Activated CD8-positive, alpha-beta memory T cell treated with anti-CD3 and anti-CD28 coated beads, Interleukin-2, amount 50 U/mL, for 24 hours (primary cell): Measurements from ENCODE around the gene HNRNPH2.

ENCODE experiments used
- DNase-seq: peaks from one replicate; pipeline ENCODE4 v3.0.0-alpha.2; 2020; ENCODE audit errors: extremely low read depth

The HNRNPH2 gene

DNA sequence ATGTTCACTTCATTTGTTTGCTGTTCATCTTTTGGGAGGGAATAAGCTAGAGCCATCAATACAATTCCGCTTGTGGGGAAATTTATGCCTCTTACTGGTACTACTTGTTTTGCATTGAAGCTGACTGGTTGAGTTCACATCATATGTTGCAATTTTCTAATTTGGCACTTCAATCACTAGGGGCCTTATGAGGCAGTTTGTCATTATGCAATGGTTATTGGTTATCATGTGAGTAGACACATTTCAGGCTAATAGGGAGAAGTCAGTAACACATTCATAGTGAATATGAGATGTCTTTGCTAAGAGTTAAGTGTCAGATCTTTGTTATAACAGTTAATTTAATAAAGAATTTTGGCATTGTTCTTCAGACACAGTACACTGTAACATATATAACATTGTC is 12.2 kb upstream of the HNRNPH2 start:
- no peak for DNase-seq

DNA sequence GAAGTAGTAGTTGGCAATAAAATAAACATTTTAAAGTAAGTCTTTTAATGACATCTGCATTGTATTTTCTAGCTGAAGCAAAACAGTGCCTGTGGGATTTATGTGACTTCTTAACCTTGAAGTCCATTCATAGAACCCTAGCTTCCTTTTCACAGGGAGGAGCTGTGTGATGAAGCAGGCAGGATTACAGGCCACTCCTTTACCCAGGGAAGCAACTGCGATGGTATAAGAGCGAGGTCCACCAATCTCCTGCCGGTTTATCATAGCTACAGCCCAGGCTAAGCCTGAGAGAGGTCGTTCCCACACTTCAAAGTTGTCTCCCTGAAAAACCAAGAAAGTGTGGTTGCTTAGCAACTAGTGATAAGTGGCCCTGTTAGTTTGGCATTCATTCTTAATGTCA is 10.2 kb upstream of the HNRNPH2 start:
- DNase-seq, result no peak

DNA sequence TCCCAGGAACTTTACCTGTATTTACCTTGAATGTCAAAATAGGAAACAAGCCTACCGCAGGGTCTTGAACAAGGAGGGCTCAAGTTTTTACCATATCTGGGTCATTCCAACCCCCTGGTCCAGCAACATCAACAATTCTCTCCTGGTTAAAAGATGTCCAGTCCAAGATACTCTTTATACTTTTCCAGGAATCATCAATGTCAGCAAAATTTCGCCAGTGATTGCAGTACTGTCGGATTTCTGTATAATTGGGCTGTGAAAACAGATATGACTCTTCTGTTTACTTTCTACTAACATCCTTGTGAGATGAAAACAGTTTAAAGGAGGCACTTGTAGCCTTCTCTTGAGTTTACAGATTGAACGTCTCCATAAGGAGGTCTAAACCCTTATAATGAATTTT is 9.3 kb upstream of the HNRNPH2 start:
- DNase-seq, result no peak

DNA sequence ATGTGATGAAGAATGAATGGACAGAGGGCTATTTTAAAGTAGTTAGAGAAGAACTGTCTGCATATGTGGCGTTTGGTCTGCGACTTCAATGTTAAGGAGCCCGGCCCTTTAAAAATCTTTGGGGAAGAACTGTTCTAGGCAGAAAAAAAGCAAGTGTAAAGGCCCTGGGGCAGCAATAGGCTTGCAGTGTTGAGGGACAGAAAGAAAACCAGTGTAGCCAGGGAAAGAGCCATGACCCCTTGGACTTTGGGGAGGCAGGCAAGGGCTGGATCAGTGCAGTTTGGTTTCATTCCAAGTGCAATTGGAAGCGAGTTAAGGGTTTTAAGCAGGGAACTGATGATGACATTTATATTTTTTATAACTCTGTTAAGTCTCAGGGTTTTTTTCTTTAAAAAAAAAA is 8.2 kb upstream of the HNRNPH2 start:
- no peak for DNase-seq

DNA sequence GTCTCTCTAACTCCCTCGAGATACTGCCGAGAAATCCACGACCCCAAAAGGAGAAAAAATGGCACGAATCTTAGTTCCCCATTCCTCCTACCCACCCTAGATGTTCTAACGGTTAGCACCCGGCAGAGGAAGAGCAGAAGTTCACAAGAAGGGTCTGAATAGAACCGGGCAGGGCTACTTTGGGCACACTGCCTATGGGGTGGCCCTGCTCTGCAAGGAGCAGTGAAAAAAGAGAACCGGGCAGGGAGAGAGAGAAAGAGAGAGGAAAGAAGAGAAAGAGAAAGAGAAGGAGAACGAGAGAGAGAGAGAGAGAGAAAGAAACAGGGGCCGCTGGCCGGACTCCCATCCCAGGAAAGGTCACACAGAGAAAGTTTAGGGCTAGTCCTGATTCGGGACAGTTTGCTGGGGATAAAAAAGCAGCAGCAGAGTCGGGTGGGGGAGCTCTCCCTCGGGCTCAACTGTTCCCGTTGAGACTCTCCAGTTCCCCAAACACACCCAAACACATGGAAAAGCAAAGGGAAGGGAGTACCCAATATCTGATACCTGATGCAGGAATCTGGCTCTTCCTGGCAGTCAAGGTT is 765 bp upstream of the HNRNPH2 start:
- no peak for DNase-seq

DNA sequence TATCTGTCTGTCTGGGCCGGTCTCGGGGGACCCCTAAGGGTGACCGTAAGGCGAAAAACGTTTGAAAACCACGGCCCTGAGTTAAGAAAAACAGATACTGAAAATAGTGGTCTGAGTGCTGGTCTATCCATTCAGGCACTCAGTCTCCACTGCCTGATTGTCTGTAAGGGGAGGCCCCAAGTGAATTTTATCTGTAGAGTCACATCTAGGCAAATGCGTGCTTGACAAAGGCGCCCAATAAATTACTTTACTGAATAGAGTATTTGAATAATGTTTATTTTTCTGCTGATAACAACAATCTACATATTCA is 465 bp downstream of the HNRNPH2 start:
- no peak for DNase-seq

DNA sequence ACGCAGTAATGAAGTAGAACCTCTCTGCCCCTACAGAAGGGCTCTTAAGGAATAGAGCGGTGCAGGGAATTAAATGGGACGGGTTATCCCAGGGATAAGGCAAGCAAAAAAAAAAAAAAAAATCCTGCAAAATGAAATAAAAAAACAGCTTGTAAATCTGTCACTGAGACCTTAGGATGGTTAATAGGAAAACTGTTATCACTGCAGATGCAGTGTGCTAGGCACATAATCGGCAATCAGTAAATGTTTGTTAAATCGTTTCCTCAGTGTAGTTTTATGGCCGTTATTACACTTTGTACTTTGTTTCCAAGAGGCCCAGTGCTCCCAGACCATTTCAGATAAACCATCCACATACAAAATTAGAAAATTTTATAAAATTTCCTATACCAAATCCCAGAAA is 1.0 kb downstream of the HNRNPH2 start:
- DNase-seq, result no peak

DNA sequence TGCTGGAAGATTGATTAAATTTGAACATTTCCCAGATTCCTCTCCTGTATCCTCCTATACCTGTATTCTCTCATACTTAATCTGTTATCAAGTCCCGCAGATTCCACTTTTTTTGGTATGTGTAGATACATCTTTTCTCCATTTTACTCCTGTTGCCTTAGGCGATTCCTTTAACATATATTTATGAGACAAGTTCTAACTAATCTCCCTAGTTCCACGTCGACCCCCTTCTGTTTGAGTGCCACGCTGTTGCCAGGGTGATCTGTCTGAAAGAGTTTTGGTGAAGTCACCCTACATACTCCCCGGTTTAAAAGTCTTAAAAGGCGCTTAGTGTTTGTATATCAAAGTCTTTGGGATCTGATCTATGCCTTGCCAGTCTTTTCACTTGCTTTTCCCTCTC is 2.4 kb downstream of the HNRNPH2 start:
- no peak for DNase-seq

DNA sequence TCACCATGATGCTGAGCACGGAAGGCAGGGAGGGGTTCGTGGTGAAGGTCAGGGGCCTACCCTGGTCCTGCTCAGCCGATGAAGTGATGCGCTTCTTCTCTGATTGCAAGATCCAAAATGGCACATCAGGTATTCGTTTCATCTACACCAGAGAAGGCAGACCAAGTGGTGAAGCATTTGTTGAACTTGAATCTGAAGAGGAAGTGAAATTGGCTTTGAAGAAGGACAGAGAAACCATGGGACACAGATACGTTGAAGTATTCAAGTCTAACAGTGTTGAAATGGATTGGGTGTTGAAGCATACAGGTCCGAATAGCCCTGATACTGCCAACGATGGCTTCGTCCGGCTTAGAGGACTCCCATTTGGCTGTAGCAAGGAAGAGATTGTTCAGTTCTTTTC is 4.0 kb downstream of the HNRNPH2 start:
- no peak for DNase-seq

DNA sequence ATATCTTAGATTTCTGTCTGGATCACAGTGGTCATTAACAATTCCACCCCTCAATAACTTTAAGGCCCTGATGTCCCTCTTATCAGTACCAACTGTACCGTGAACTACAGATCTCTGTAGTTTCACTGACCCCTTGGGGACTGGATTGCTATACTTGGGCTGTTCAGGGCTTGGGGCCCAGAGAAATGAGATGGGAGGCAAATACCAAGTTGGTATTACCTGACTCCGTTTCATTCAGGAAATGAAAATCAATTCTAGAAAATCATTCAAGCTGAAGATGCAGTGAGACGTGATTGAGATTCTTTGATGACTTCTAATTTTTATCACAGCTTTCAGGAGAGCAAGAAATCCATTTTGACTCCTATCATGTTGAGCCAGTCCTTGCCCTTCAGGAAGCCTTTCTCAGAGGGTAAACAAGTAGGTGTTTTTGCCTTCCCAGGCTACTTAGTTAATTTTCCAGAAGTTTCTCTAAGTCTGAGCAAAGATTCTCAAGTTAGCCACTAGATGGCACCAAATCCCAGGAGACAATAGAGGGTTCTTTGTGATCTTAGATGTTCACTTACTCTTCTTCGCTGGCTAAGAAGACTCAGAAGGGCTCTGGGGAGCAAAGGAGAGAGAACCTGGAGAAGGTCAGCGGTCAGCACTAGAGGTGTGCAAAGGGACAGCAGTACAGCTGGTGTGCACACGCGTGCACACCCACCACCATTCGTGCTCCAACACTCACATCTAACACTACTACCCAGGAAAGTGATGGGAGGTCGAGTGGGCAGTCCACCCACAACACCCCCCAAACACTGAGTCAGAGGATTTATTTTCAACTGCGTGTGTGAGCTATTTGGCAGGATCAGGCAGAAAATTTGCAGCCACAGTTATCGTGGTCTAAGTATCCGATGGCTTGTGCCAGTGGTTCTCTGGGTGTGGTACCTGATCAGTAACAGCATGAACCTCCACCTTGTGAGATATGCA is 7.4 kb downstream of the HNRNPH2 start:
- DNase-seq, result no peak

DNA sequence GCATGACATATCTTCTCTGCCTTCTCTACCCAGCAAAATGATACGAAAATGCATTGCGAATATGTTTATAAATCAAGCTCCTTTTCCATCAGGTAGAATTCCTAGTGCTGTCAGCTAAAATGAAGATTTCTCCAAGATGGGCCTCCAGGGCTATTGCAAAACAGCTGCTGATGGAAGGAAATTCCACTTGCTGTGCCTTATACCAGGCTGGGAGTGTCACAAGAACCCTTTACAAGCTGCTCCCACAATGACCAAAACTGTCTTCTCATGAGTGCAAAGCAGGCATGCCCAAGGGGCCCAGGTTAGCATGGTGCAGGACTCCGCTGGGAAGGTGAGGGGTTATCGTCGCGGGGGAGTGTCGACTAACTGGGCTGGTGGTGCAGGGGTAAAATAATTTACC is 8.7 kb downstream of the HNRNPH2 start:
- no peak for DNase-seq

DNA sequence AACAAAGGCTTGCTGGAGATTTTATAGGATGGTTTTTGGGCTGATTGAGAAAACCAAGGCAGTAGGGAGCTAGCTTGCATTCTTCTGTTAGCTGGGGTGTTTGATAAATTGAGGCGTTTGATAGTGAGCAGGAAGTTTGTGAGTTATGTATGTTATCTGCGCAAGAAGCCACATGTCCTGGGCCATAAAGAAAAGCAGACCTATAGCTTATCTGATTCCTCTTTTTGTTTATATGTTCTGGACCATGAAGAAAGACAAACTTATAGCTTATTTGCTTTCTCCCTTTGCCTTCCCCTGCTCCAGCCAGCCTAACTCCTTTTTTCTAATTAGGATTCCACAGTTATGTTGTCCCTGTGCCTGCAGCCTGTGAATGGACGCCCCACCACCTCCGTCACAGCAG is 9.2 kb downstream of the HNRNPH2 start:
- DNase-seq, result no peak

DNA sequence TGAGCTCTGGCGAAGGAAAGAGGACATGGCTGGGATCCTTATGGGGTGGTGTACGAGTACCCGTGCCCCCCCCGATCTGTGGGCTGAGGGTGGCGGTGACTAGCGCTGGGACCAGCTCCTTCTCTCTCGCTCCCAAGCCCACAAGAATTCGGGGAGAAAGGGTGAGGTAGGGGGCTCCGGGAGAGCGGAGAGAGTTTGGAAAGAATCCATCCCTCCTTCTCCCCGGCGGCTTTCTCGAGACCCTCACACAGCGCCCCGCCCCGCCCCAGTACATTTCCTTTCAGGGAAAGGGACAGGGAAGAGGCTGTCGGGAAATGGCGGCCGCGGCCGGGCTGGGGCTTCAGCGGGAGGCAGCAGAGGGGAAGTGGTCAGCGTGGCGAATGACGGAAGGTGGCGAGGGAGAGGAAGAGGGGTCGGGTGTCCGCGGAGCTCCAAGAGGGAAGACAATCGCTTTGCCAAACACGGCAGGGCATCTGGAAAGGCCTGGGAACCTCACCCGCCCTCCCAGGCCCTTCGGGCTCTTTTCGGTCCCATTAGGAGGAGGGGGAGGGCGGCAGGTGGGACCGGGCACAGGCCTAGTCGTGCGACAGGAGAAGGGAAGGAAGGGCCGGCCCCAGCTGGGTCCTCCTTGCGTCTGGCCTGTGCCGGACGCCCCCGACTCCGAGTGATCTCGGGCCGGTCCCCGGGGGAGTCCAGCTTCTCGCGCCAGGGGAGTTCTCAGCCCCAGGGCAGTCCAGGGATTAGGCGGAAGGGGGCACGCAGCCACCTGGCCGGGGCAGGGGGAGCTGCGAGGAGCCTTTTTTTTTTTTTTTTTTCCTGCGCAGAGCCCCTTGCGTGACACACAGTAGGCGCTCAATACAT is 10.2 kb downstream of the HNRNPH2 start:
- no peak for DNase-seq

DNA sequence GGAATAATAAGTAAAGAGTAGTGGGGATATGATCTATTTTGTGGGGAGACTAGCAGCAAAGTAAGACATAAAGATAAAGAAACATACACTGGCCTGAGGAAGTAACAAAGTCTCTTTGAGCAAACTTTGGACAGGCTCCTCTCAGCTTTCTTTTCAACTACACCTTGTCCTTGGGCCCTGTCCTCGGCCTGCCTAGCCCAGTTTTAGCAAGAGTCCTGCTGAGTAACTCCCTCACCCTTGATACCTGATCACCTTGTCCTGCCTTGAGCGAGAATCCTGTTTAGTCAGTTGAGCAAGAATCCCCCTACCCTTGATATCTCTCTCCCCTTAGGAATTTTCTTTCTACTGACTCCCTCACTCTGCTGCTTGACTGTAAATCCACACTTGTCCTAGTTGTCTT is 11.5 kb downstream of the HNRNPH2 start:
- DNase-seq, result no peak

DNA sequence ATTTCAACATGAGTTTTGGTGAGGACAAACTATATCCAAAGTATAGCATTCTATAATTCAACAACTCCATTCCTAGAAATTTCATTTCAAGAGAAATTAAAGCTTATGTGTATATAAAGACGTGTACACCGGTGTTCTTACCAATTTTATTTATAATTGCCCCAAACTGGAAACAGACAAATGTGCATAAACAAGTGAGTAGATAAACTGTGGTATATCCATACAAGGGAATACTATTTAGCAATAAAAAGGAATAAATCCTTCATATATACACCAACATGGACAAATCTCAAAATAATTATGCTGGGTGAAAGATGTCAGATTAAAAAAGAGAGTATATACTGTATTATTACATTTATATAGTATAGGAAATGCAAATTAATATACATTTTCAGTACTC is 19.9 kb downstream of the HNRNPH2 start:
- DNase-seq, result no peak

DNA sequence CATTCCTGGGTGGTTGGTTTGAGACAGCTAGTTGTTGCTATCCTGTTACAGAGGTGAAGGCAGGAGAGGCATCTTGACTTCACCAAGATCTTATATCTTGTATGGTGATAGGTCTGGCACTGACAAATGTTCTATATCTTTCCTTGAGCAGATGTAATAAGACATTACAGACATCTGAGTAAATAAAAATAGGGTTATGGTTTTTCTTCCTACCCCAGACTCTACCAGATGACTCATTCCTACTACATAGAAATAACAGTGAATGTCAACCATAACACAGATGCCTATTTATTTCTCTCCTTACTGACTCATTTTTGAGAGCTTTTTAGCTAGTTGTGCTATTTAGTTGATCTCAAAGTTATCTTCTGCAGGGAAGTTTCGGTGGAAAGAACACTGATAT is 21.9 kb downstream of the HNRNPH2 start:
- no peak for DNase-seq

DNA sequence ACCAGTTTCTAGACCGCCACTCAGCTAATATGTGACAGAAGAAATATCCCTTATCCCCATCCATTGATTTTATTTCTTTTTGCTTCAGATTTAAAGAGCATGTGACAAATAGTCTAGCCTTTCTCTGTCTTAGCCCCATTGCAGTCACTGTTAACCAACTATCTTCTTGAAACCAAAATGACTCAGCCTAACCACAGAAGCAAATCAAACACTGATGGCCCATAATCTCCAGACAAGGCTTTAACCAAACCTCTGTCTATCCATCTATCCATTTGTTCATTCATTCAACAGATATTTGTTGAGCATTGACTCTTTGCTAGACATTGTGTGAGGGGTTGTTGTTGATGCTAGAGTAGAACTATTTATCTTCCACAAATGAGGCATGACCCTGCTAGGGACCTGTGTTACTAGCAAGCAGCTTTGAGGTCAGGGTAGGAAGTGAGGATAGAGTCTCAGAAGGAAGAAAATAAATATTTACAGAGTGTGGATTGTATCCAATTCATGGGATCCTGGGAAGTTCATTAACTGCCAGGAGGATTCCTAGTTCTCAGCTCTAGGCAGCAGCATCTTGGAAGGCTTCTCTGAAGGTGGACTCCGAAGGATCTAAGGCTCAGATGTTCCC is 22.5 kb downstream of the HNRNPH2 start:
- DNase-seq, result no peak

DNA sequence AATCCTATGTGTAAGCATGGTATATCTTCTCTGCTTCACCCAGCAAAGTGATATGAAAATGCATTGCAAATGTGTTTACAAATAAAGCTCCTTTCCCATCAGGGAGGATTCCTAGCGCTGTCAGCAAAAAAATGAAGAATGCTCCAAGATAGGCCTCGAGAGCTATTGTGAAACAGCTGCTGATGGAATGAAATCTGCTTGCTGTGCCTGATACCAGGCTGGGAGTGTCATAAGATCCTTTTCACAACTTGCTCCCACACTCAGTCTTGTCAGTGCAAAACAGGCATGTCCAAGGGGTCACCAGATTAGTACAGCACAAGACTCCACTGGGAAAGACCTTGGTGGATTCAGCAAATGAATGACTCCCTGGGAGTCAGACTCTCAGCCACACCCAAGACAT is 34.1 kb downstream of the HNRNPH2 start:
- DNase-seq, result no peak

DNA sequence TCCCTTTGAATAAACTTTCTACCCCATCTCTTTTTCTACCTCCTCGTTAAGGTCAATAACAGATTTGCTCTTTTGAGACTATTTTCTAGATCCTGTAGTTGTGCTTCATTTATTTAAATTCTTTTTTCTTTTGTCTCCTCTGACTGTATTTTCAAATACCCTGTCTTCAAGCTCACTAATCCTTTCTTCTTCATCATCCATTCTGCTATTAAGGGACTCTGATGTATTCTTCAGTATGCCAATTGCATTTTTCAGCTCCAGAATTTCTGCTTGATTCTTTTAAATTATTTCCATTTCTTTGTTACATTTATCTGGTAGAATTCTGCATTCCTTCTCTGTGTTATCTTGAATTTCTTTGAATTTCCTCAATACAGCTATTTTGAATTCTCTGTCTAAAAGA is 41.3 kb downstream of the HNRNPH2 start:
- no peak for DNase-seq

DNA sequence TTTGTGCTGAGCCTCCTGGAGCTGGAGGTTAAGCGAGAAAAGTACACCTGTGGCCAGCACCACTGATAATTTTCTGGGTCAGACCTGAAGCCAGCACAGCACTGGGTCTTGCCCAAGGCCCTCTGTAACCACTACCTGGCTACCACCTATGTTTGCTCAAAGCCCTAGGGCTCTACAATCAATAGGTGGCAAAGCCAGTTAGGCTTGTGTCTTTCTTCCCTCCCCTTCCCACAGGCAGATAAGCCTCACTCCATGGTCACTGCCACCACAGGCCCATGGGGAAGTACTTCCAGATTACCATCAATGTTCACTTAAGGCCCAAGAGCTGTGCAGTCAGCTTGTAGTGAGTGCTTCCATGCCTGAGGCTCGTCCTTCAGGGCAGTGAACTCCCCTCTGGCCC is 42.1 kb downstream of the HNRNPH2 start:
- no peak for DNase-seq

DNA sequence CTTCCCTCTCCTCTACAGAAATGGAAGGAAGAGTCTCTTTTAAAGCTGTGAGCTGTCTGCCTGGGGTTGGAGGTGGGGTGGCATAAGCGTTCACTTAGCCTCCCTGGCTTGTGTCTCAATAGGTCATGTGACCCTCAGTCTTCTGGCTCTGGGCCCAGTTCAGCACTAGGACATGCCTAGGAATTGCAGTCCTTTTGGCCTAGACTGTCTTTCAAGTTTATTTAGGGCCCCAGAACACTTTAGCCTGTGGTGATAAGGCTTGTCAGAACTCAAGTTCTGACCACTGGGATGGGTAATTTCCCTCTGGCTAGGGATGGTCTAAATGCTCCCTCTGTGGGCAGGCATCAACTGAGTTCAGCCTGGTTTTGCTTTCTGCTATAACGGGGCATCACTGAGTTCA is 42.9 kb downstream of the HNRNPH2 start:
- DNase-seq, result no peak

DNA sequence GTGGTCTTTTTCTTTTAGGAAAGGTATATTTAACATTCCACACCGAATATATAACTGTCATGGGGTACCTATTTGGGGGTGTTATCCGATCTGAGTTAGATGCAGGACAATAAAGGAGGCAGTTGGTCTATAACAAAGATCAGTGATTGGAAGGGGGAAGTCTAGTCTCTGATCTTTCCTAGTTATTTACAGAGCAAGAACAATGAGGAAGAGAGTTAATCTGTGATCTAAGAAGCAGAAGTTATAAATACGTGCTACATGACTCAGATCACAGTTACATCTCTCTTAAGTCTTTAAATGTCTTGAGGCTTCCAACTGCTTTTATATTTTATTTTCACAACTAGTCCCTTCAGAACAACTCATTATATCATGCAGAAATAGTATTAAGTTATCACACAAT is 44.0 kb downstream of the HNRNPH2 start:
- no peak for DNase-seq
